H9 (cell line): ENCODE data around the gene SIGLEC11. TPM values are rescaled to one million over a fixed set of nuclear protein-coding genes. Genes with fewer than 3 reads are reported as not detected.
A peak's percentile ranks its signal among the peaks of the same experiment; 100 is the strongest.
"Not testable (repeated sequence)": the region's sequence is repeated elsewhere in the genome, so short reads cannot be mapped to it uniquely, and the experiment has no call there.

Experiments
- DNase-seq: peaks from one replicate; pipeline ENCODE4 v3.0.0-alpha.2; 2017
- H2AFZ ChIP-seq: one replicate; pipeline ENCODE4 v1.6.1; 2013; ENCODE audit warnings: mild to moderate bottlenecking, low read length, control low read depth, moderate library complexity
- H2AK5ac ChIP-seq: 2 replicates; pipeline ENCODE4 v1.6.1; 2013; ENCODE audit warnings: low read length, control low read depth, mixed read lengths; ENCODE audit not compliant: insufficient read length
- H2BK120ac ChIP-seq: one replicate; pipeline ENCODE4 v1.6.1; 2013; ENCODE audit warnings: low read depth, mild to moderate bottlenecking, low read length, control low read depth, inconsistent platforms; ENCODE audit not compliant: poor library complexity, severe bottlenecking
- H2BK12ac ChIP-seq: 2 replicates; pipeline ENCODE4 v1.6.1; 2013; ENCODE audit warnings: low read length, control low read depth, mixed read lengths, low read depth; ENCODE audit not compliant: insufficient read length
- H2BK15ac ChIP-seq: 2 replicates; pipeline ENCODE4 v1.6.1; 2013; ENCODE audit warnings: low read depth, low read length, control low read depth
- H2BK20ac ChIP-seq: one replicate; pipeline ENCODE4 v1.6.1; 2013; ENCODE audit warnings: low read depth, mild to moderate bottlenecking, low read length, control low read depth, inconsistent platforms; ENCODE audit not compliant: poor library complexity, severe bottlenecking
- H2BK5ac ChIP-seq: 2 replicates; pipeline ENCODE4 v1.6.1; 2013; ENCODE audit warnings: low read length, control low read depth, mixed read lengths; ENCODE audit not compliant: insufficient read length
- H3K14ac ChIP-seq: 2 replicates; pipeline ENCODE4 v1.6.1; 2013; ENCODE audit warnings: low read length, control low read depth; ENCODE audit not compliant: insufficient read depth
- H3K18ac ChIP-seq: 2 replicates; pipeline ENCODE4 v1.6.1; 2013; ENCODE audit warnings: low read depth, mild to moderate bottlenecking, mixed read lengths, low read length, control low read depth; ENCODE audit not compliant: insufficient read length
- H3K23ac ChIP-seq: 2 replicates; pipeline ENCODE4 v1.6.1; 2013; ENCODE audit warnings: low read length, control low read depth, mixed read lengths, low read depth; ENCODE audit not compliant: insufficient read length
- H3K23me2 ChIP-seq: 2 replicates; pipeline ENCODE4 v1.6.1; 2013; ENCODE audit warnings: low read depth, mild to moderate bottlenecking, mixed read lengths, low read length, control low read depth; ENCODE audit not compliant: insufficient read length, poor library complexity, severe bottlenecking
- H3K27ac ChIP-seq: 2 replicates; pipeline ENCODE4 v1.5.1; 2013; ENCODE audit warnings: low read length, control low read depth, mixed read lengths, low read depth; ENCODE audit not compliant: insufficient read length
- H3K27me3 ChIP-seq: 2 replicates; pipeline ENCODE4 v1.6.1; 2013; ENCODE audit warnings: low read length, control low read depth, inconsistent platforms; ENCODE audit not compliant: insufficient read depth
- H3K4ac ChIP-seq: 2 replicates; pipeline ENCODE4 v1.6.1; 2013; ENCODE audit warnings: low read depth, mild to moderate bottlenecking, control low read depth, inconsistent platforms, low read length, moderate library complexity
- H3K4me1 ChIP-seq: 2 replicates; pipeline ENCODE4 v1.6.1; 2013; ENCODE audit warnings: low read length, control low read depth, inconsistent platforms; ENCODE audit not compliant: insufficient read depth
- H3K4me2 ChIP-seq: 2 replicates; pipeline ENCODE4 v1.6.1; 2013; ENCODE audit warnings: low read length, control low read depth, mixed read lengths; ENCODE audit not compliant: insufficient read length, insufficient read depth
- H3K56ac ChIP-seq: 2 replicates; pipeline ENCODE4 v1.6.1; 2013; ENCODE audit warnings: low read depth, mild to moderate bottlenecking, mixed read lengths, low read length, control low read depth; ENCODE audit not compliant: insufficient read length
- H3K79me1 ChIP-seq: 2 replicates; pipeline ENCODE4 v1.6.1; 2013; ENCODE audit warnings: low read depth, mild to moderate bottlenecking, moderate library complexity, low read length, control low read depth, inconsistent platforms; ENCODE audit not compliant: insufficient read depth, poor library complexity, severe bottlenecking
- H3K79me2 ChIP-seq: 2 replicates; pipeline ENCODE4 v1.6.1; 2013; ENCODE audit warnings: low read length, control low read depth, inconsistent platforms; ENCODE audit not compliant: insufficient read depth
- H3K9ac ChIP-seq: 2 replicates; pipeline ENCODE4 v1.6.1; 2013; ENCODE audit warnings: low read length, control low read depth, mixed read lengths; ENCODE audit not compliant: insufficient read length; ENCODE audit errors: extremely low read depth
- H3K9me3 ChIP-seq: one replicate; pipeline ENCODE4 v1.6.1; 2013; ENCODE audit warnings: low read depth, low read length, inconsistent platforms; ENCODE audit not compliant: control insufficient read depth
- H3T11ph ChIP-seq: one replicate; pipeline ENCODE4 v1.6.1; 2013; ENCODE audit warnings: mild to moderate bottlenecking, low read length, control low read depth, inconsistent platforms
- H4K20me1 ChIP-seq: one replicate; pipeline ENCODE4 v1.6.1; 2013; ENCODE audit not compliant: control insufficient read depth, insufficient read length, insufficient read depth
- H4K5ac ChIP-seq: 2 replicates; pipeline ENCODE4 v1.6.1; 2013; ENCODE audit warnings: low read depth, mild to moderate bottlenecking, mixed read lengths, low read length, control low read depth; ENCODE audit not compliant: insufficient read length
- H4K8ac ChIP-seq: replicated peaks from 2 replicates; pipeline ENCODE4 v1.6.1; 2013; ENCODE audit warnings: low read length, control low read depth, mixed read lengths, low read depth; ENCODE audit not compliant: insufficient read length
- H4K91ac ChIP-seq: 2 replicates; pipeline ENCODE4 v1.6.1; 2013; ENCODE audit warnings: low read depth, mild to moderate bottlenecking, moderate library complexity, mixed read lengths, low read length, control low read depth; ENCODE audit not compliant: insufficient read length
- H3K27ac Mint-ChIP-seq, 3 experiments: 2 replicates in 2 of 3; 3 replicates in 1 of 3; pipeline ENCODE4 v1.8.0; 2020 to 2021; ENCODE audit warnings: mixed read lengths in 3 of 3, mild to moderate bottlenecking in 1 of 3, moderate library complexity in 1 of 3
- H3K27me3 Mint-ChIP-seq: 2 replicates; pipeline ENCODE4 v1.8.0; 2021; ENCODE audit warnings: low read depth, mild to moderate bottlenecking, moderate library complexity, mixed read lengths
- H3K36me3 Mint-ChIP-seq, 3 experiments: 2 replicates in 2 of 3; 3 replicates in 1 of 3; pipeline ENCODE4 v1.8.0; 2020 to 2021; ENCODE audit warnings: low read depth in 3 of 3, mixed read lengths in 3 of 3; ENCODE audit not compliant: insufficient read depth in 1 of 3
- H3K4me1 Mint-ChIP-seq, 2 experiments: 2 replicates each; pipeline ENCODE4 v1.8.0; 2020; ENCODE audit warnings: mixed read lengths in 2 of 2
- H3K4me3 Mint-ChIP-seq, 2 experiments: 2 replicates in 1 of 2; 3 replicates in 1 of 2; pipeline ENCODE4 v1.8.0; 2020 to 2021; ENCODE audit warnings: mild to moderate bottlenecking in 2 of 2, mixed read lengths in 2 of 2, moderate library complexity in 1 of 2
- H3K9me3 Mint-ChIP-seq, 2 experiments: 2 replicates in 1 of 2; 3 replicates in 1 of 2; pipeline ENCODE4 v1.8.0; 2020; ENCODE audit warnings: mild to moderate bottlenecking in 2 of 2, mixed read lengths in 2 of 2, moderate library complexity in 1 of 2
- WGBS: extraction: QIAGEN DNeasy Blood & Tissue Kit; methylation state at CpG from one replicate; pipeline ENCODE4 v1.1.7; 2013; ENCODE audit warnings: missing lambda C conversion rate, low lambda C conversion rate, mixed read lengths; ENCODE audit not compliant: insufficient read length; ENCODE audit errors: extremely low coverage; 5-methylcytosine and 5-hydroxymethylcytosine counted together
- total RNA-seq: library from RNA; stranded (reverse); gene quantifications from 2 replicates; pipeline ENCODE4 v1.2.1, GENCODE V29; 2021

Gene SIGLEC11
- total RNA-seq, 1 experiment from 2014 or later, result not detected

DNA sequence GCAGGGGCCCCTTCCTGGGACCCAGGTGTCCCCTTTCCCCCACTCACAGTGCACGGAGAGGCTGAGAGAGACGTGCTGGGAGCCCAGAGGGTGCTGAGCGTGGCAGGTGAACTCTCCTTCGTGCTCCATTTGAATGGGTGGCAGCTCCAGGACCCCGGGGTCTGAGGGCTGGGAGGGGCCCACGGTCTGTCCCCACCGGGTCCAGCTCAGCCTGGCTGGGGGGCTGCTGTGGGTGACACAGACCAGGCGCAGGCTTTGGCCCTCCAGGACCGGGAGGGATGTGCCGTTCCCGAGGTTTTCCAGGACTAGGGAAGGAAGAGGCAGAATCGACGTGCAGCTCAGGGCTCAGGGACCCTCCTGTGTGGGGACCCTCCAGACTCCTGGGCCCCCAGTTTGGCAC, 2.4 kb downstream of the SIGLEC11 start:
- H2BK20ac ChIP-seq, H3K4me3 Mint-ChIP-seq, H2BK120ac ChIP-seq, H3K79me1 ChIP-seq, H3K9me3 ChIP-seq, H2AK5ac ChIP-seq, H3K4me1 ChIP-seq, H3K23me2 ChIP-seq, H2BK12ac ChIP-seq, H3K23ac ChIP-seq, H3K27me3 ChIP-seq, H3K9ac ChIP-seq, H3K56ac ChIP-seq, H3K79me2 ChIP-seq, H4K20me1 ChIP-seq, H2BK15ac ChIP-seq, H2BK5ac ChIP-seq, H3K27ac Mint-ChIP-seq, H3K4ac ChIP-seq, H4K8ac ChIP-seq, DNase-seq, H3K4me2 ChIP-seq, H3K36me3 Mint-ChIP-seq, H4K91ac ChIP-seq, H3K18ac ChIP-seq, H3K27ac ChIP-seq, H4K5ac ChIP-seq, H3K27me3 Mint-ChIP-seq, H3T11ph ChIP-seq, H2AFZ ChIP-seq, H3K14ac ChIP-seq: not testable (repeated sequence)
- H3K9me3 Mint-ChIP-seq, result peaks cover 9 to 10% of the 10 kb centered on the region in 2 experiments; a peak in 4 of 5 replicates
- WGBS, result no CpG with 5 or more reads among the region's 13 CpGs
- H3K4me1 Mint-ChIP-seq, result peaks cover 18 to 36% of the 10 kb centered on the region in 2 experiments

DNA sequence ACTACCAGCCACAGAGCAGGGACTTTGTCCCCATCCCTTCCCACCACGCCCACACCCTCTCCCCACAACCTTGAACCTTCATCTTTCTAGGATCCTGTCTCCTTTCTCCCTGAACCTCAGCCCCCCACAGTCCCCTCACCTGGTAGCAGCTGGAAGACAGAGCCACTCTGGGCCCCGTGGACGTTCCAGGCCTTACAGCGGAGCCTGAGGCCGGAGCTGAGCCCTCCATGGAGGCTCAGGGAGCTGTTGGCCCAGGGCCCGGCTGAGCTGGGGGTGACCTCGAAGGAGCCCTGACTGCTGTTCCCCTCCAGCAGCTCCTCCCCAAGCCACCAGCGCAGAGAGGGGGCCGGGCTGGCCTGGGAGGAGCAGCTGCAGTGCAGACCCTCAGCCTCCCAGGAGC, 2.8 kb downstream of the SIGLEC11 start:
- not testable (repeated sequence) for H3K27me3 Mint-ChIP-seq, H3K4me2 ChIP-seq, H2BK15ac ChIP-seq, H4K8ac ChIP-seq, H3K27ac ChIP-seq, H2BK5ac ChIP-seq, H3K4ac ChIP-seq, H3K79me2 ChIP-seq, H3K23ac ChIP-seq, H4K91ac ChIP-seq, H3K4me1 ChIP-seq, H3K36me3 Mint-ChIP-seq, H2AFZ ChIP-seq, H3T11ph ChIP-seq, H3K9ac ChIP-seq, H3K9me3 ChIP-seq, H3K9me3 Mint-ChIP-seq, H4K20me1 ChIP-seq, H3K56ac ChIP-seq, H3K79me1 ChIP-seq, DNase-seq, H3K27me3 ChIP-seq, H2BK12ac ChIP-seq, H2AK5ac ChIP-seq, H3K23me2 ChIP-seq, H4K5ac ChIP-seq, H2BK120ac ChIP-seq
- peaks cover 22 to 41% of the 10 kb centered on the region in 2 experiments for H3K4me1 Mint-ChIP-seq
- peak overlapping the region in 1 of 3 experiments; percentile 85; a peak in 2 of 7 replicates for H3K27ac Mint-ChIP-seq
- WGBS, result no CpG with 5 or more reads among the region's 9 CpGs
- peak overlapping the region; percentile 87 for H3K18ac ChIP-seq
- peak overlapping the region; percentile 68; the same call in 1 of the 2 replicates for H3K14ac ChIP-seq
- H3K4me3 Mint-ChIP-seq, result peak overlapping the region in 1 of 2 experiments; percentile 54; a peak in 2 of 5 replicates
- peak overlapping the region; percentile 83 for H2BK20ac ChIP-seq
